ENCODE data around the gene DMRT3.
"Not testable (repeated sequence)": the region's sequence is repeated elsewhere in the genome, so short reads cannot be mapped to it uniquely, and the experiment has no call there.

Gene DMRT3

GRCh38 chr9:975740-976257, 656 bp upstream of the DMRT3 start:
- Mint-ChIP-seq H3K4me3 (peak overlapping the region; percentile 48), H3K27ac (no peak overlapping the region), H3K27me3 (peaks cover 95% of the 10 kb centered on the region)

DNA sequence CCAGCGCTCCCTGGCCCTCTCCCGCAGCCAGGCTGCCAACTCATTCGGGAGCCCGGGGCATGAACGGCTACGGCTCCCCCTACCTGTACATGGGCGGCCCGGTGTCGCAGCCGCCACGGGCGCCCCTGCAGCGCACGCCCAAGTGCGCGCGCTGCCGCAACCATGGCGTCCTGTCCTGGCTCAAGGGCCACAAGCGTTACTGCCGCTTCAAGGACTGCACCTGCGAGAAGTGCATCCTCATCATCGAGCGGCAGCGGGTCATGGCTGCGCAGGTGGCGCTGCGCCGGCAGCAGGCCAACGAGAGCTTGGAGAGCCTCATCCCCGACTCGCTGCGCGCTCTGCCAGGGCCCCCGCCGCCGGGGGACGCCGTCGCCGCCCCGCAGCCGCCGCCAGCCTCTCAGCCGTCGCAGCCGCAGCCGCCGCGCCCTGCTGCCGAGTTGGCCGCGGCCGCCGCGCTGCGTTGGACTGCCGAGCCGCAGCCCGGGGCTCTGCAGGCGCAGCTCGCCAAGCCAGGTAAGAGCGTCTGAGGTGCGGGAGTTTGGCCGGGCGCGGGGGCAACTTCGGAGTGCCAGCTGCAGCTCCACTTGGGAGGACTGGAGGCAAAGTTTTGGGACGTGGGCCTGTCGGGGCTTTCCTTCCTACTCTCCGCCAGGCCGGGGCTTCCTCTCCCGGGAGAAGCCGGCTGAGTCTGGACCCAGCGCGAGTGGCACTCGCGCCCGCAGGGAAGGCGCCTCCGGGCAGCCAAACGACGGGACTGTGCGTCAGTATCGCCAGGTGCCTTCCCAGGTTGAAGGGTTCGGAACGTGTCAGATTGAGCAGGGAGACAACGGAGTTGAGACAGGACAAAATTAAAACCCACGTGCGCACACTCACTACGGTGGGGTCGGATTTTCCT, 735 bp downstream of the DMRT3 start:
- Mint-ChIP-seq H3K4me3 (peak overlapping the region; percentile 21), H3K36me3 (ENCODE audit: low read depth) (no peaks in the 10 kb centered on the region), H3K9me3 (no peaks in the 10 kb centered on the region), H3K27ac (no peak overlapping the region), H3K4me1 (ENCODE audit: low read depth) (peaks cover 57% of the 10 kb centered on the region), H3K27me3 (peaks cover 96% of the 10 kb centered on the region)
- intact Hi-C loops (cut with micrococcal nuclease): no loop called here

More at GRCh38 chr9:975740-976257, 656 bp upstream of the DMRT3 start:
- Mint-ChIP-seq H3K36me3 (ENCODE audit: low read depth) (no peaks in the 10 kb centered on the region), H3K9me3 (no peaks in the 10 kb centered on the region), H3K4me1 (ENCODE audit: low read depth) (peaks cover 56% of the 10 kb centered on the region)
- intact Hi-C loops (cut with micrococcal nuclease): no loop called here

GRCh38 chr9:977838-978830, 1.7 kb downstream of the DMRT3 start:
- intact Hi-C loops (cut with micrococcal nuclease): no loop called here
- H3K27ac Mint-ChIP-seq: no peak overlapping the region
- peaks cover 95% of the 10 kb centered on the region for H3K27me3 Mint-ChIP-seq
- H3K36me3 Mint-ChIP-seq (ENCODE audit: low read depth): no peaks in the 10 kb centered on the region
- no peak overlapping the region for H3K4me3 Mint-ChIP-seq
- H3K4me1 Mint-ChIP-seq (ENCODE audit: low read depth): peaks cover 47% of the 10 kb centered on the region
- H3K9me3 Mint-ChIP-seq: no peaks in the 10 kb centered on the region

- no peaks in the 10 kb centered on the region for H3K36me3 Mint-ChIP-seq (ENCODE audit: low read depth)
- no peak overlapping the region for H3K27ac Mint-ChIP-seq
- intact Hi-C loops (cut with micrococcal nuclease): no loop called here
- no peaks in the 10 kb centered on the region for H3K9me3 Mint-ChIP-seq
- no peak overlapping the region for H3K4me3 Mint-ChIP-seq
- H3K4me1 Mint-ChIP-seq (ENCODE audit: low read depth): peaks cover 29% of the 10 kb centered on the region
- H3K27me3 Mint-ChIP-seq: peaks cover 91% of the 10 kb centered on the region
Measured at GRCh38 chr9:979983-980382, 3.5 kb downstream of the DMRT3 start.

- no peak overlapping the region for H3K27ac Mint-ChIP-seq
Measured at GRCh38 chr9:980640-981039, 4.2 kb downstream of the DMRT3 start.

DNA sequence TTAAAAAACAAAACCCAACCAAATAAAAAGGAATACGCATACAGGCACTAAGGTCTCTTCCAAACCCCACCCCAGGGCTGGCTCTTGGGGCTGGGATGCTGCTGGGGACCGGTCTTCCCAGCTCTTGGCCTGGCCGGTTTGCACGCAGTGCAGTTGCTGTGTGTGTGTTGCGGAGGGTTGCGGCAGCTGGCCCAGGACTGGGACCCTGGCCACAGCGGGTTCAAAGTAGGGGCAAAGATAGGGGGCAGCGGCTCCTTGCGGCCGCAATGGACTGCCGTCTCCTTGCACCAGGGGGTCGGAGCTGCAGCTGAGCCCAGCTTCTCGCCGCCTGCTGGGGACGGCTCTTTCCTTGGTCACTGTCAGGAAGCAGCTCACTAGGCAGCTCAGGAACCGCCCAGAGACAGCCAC, 5.0 kb downstream of the DMRT3 start:
- H3K27me3 Mint-ChIP-seq: peaks cover 85% of the 10 kb centered on the region
- H3K27ac Mint-ChIP-seq: no peak overlapping the region
- no peaks in the 10 kb centered on the region for H3K36me3 Mint-ChIP-seq (ENCODE audit: low read depth)
- intact Hi-C loops (cut with micrococcal nuclease): no loop called here
- H3K9me3 Mint-ChIP-seq: no peaks in the 10 kb centered on the region
- H3K4me1 Mint-ChIP-seq (ENCODE audit: low read depth): peaks cover 19% of the 10 kb centered on the region
- no peak overlapping the region for H3K4me3 Mint-ChIP-seq

More at GRCh38 chr9:980640-981039, 4.2 kb downstream of the DMRT3 start:
- Mint-ChIP-seq H3K4me3 (no peak overlapping the region), H3K4me1 (ENCODE audit: low read depth) (peaks cover 26% of the 10 kb centered on the region), H3K27me3 (peaks cover 87% of the 10 kb centered on the region), H3K9me3 (no peaks in the 10 kb centered on the region), H3K36me3 (ENCODE audit: low read depth) (no peaks in the 10 kb centered on the region)
- intact Hi-C loops (cut with micrococcal nuclease): no loop called here

- intact Hi-C loops (cut with micrococcal nuclease): no loop called here
- peaks cover 13% of the 10 kb centered on the region for H3K4me1 Mint-ChIP-seq (ENCODE audit: low read depth)
- H3K36me3 Mint-ChIP-seq (ENCODE audit: low read depth): no peaks in the 10 kb centered on the region
- H3K4me3 Mint-ChIP-seq: no peak overlapping the region
- no peaks in the 10 kb centered on the region for H3K9me3 Mint-ChIP-seq
- H3K27ac Mint-ChIP-seq: no peak overlapping the region
- peaks cover 85% of the 10 kb centered on the region for H3K27me3 Mint-ChIP-seq
Measured at GRCh38 chr9:982394-983230, 6.2 kb downstream of the DMRT3 start.

- H3K27ac Mint-ChIP-seq: no peak overlapping the region
- no peak overlapping the region for H3K4me3 Mint-ChIP-seq
- peaks cover 23% of the 10 kb centered on the region for H3K27me3 Mint-ChIP-seq
- no peaks in the 10 kb centered on the region for H3K36me3 Mint-ChIP-seq (ENCODE audit: low read depth)
- H3K9me3 Mint-ChIP-seq: no peaks in the 10 kb centered on the region
- intact Hi-C loops (cut with micrococcal nuclease): no loop called here
- H3K4me1 Mint-ChIP-seq (ENCODE audit: low read depth): peaks cover 12% of the 10 kb centered on the region
Measured at GRCh38 chr9:994005-994404, 17.6 kb downstream of the DMRT3 start.

GRCh38 chr9:995192-995591, 18.7 kb downstream of the DMRT3 start:
- intact Hi-C loops (cut with micrococcal nuclease): no loop called here
- Mint-ChIP-seq H3K4me3 (no peak overlapping the region), H3K9me3 (no peaks in the 10 kb centered on the region), H3K4me1 (ENCODE audit: low read depth) (peaks cover 19% of the 10 kb centered on the region), H3K27ac (no peak overlapping the region), H3K36me3 (ENCODE audit: low read depth) (no peaks in the 10 kb centered on the region), H3K27me3 (peaks cover 13% of the 10 kb centered on the region)

DNA sequence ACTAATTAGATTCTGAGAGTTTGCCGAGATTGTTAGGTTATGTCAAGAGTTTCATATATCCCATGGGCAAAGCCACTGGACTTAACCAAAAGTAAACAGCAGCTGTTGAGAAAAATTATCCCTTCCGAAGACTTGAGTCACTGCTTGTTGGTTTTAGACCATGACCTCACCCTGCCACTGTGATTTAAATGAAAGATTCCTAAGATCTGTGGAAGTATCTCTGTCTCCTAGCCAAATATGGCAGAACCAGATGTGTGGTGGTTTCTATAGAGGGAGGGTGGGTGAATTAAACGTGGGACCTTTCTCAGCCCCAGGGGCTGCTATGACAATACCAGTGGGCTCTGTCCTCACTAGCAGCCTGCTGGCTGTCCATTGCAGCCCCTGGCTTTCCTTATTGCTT, 19.3 kb downstream of the DMRT3 start:
- Mint-ChIP-seq H3K4me1 (ENCODE audit: low read depth) (peaks cover 22% of the 10 kb centered on the region), H3K36me3 (ENCODE audit: low read depth) (no peaks in the 10 kb centered on the region), H3K27me3 (peaks cover 7% of the 10 kb centered on the region), H3K4me3 (no peak overlapping the region), H3K27ac (no peak overlapping the region), H3K9me3 (no peaks in the 10 kb centered on the region)
- intact Hi-C loops (cut with micrococcal nuclease): no loop called here

DNA sequence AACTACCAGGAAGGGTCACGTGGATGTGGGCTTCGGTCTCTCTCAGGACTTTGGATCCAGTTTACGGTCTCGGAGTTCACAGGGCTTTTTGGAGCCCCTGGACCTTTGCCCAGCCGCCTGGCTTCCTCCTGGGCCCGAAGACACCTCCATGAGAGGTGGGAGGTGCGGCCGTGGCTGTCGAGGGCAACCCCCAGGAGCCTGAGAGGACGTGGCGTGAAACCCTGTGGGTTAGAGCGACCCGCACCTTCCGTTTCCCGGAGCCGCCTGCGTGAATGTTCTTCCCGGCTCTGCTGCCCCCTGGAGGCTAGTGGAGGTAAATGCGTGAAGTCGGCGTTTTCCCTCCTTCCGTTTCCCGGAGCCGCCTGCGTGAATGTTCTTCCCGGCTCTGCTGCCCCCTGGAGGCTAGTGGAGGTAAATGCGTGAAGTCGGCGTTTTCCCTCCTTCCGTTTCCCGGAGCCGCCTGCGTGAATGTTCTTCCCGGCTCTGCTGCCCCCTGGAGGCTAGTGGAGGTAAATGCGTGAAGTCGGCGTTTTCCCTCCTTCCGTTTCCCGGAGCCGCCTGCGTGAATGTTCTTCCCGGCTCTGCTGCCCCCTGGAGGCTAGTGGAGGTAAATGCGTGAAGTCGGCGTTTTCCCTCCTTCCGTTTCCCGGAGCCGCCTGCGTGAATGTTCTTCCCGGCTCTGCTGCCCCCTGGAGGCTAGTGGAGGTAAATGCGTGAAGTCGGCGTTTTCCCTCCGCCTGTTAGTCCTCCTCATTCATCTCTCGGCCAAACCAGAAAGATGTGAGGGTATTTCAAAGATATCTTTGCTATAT, 22.1 kb downstream of the DMRT3 start:
- H3K27ac Mint-ChIP-seq, H3K9me3 Mint-ChIP-seq, H3K4me3 Mint-ChIP-seq: not testable (repeated sequence)

DNA sequence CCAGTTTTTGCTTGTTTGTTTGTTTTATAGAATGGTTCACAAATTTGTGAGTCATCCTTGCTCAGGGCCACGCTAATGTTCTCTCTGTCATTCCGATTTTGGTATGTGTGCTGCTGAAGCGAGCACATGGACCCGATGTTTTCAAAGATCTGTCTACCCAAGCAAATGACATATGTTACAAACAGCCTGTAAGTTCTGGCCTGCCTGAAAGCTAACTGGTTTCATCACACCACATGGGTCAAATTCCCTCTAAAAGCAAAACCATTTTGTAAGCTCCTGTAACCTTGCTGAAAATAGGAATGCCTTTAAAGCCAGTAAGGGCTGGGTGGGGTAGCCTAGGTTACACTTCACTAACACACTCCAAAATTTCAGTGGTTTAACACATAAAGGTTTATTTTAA, 25.4 kb downstream of the DMRT3 start:
- intact Hi-C loops (cut with micrococcal nuclease): loop anchor here (10.0 kb wide), 1 partner anchor 557 kb away; no protein-coding TSS in a partner anchor
- H3K36me3 Mint-ChIP-seq (ENCODE audit: low read depth): no peaks in the 10 kb centered on the region
- no peak overlapping the region for H3K27ac Mint-ChIP-seq
- no peak overlapping the region for H3K4me3 Mint-ChIP-seq
- peaks cover 10% of the 10 kb centered on the region for H3K4me1 Mint-ChIP-seq (ENCODE audit: low read depth)
- H3K27me3 Mint-ChIP-seq: peaks cover 4% of the 10 kb centered on the region
- no peaks in the 10 kb centered on the region for H3K9me3 Mint-ChIP-seq

More for the DNA sequence above, 22.1 kb downstream of the DMRT3 start:
- H3K36me3 Mint-ChIP-seq (ENCODE audit: low read depth); intact Hi-C loops (cut with micrococcal nuclease); H3K27me3 Mint-ChIP-seq: not testable (repeated sequence)
- peaks cover 22% of the 10 kb centered on the region for H3K4me1 Mint-ChIP-seq (ENCODE audit: low read depth)

Data from dendritic cell treated with granulocyte-macrophage colony-stimulating factor and Interleukin-4, amounts not matched to agents 40 ng/mL and 50 ng/mL, for 4 days (primary cell).